Measurements from ENCODE around the gene DUSP2. TPM values are rescaled to one million over a fixed set of nuclear protein-coding genes. Genes with fewer than 3 reads are reported as not detected.

DUSP2 gene
- total and polyA plus RNA-seq, 10 of the 15 experiments (the other 5 are each of a cell fraction or from before 2014, with no cell fraction given): 9.7 to 212 (median 57.2) TPM

- intact Hi-C loops (cut with micrococcal nuclease; ENCODE audit: unreplicated experiment) (no loop called here), in situ Hi-C loops (cut with MboI) (no loop called here)
- ATAC-seq: no peak
- SMC1A ChIA-PET (ENCODE audit: uncharacterized antibody, unreplicated experiment): interaction anchor here (0.8 to 3.5 kb wide), 8 partner anchors 16 to 158 kb away, joined by 3 to 19 read pairs (median 3); no protein-coding TSS in a partner anchor
- Histone ChIP-seq H3K9ac (ENCODE audit: control insufficient read depth, insufficient read depth, low read length) (no peak overlapping the region), H3K36me3 (ENCODE audit: control insufficient read depth in 2 of 2, insufficient read depth in 2 of 2, low read length in 1 of 2) (peaks cover 0 to 10% of the 10 kb centered on the region in 2 experiments; a peak in 3 of 4 replicates), H4K20me1 (ENCODE audit: control insufficient read depth, insufficient read depth) (no peaks in the 10 kb centered on the region), H3K27me3 (replicated peaks in 1 of 2; ENCODE audit: control insufficient read depth in 2 of 2, insufficient read depth in 2 of 2, low read length in 1 of 2) (no peaks in the 10 kb centered on the region), H3K4me1 (ENCODE audit: control insufficient read depth, insufficient read depth, low read length) (peaks cover 6% of the 10 kb centered on the region), H2AFZ (ENCODE audit: control insufficient read depth, low read depth, low read length) (no peak overlapping the region), H3K9me3 (replicated peaks; ENCODE audit: control insufficient read depth, insufficient read depth, low read length) (no peaks in the 10 kb centered on the region), H3K79me2 (ENCODE audit: control insufficient read depth, insufficient read depth, low read length) (no peaks in the 10 kb centered on the region), H3K4me2 (ENCODE audit: control insufficient read depth, insufficient read depth) (no peak overlapping the region), H3K27ac (ENCODE audit: control insufficient read depth, insufficient read depth) (no peak overlapping the region), H3K4me3 (no peak overlapping the region)
- no TSS peak for BruUV-seq (replicated peaks)
- RAD21 ChIA-PET (ENCODE audit: unreplicated experiment): interaction anchor here (0.8 to 1.8 kb wide), 7 partner anchors 22 to 158 kb away, joined by 3 to 7 read pairs (median 4); no protein-coding TSS in a partner anchor
- no peak for DNase-seq (ENCODE audit: low read depth, low spot score)
- no peak for FAIRE-seq
- CTCF ChIA-PET: interaction anchor here (0.9 to 2.7 kb wide), 9 partner anchors 20 to 327 kb away, joined by 3 to 20 read pairs (median 4); partner anchors contain the start of gene ASTL
- no peak for TF ChIP-seq PML (IDR thresholded peaks at IDR 0.05; ENCODE audit: low read length)
- no peak for TF ChIP-seq RAD51 (IDR thresholded peaks at IDR 0.05)
- no peak for TF ChIP-seq CBX3 (IDR thresholded peaks at IDR 0.05; ENCODE audit: borderline replicate concordance, low read depth)
- TF ChIP-seq RCOR1 (conservative IDR thresholded peaks at IDR 0.05; ENCODE audit: low read depth, low read length): no peak
- no peak for TF ChIP-seq SMAD1 (IDR thresholded peaks at IDR 0.05; ENCODE audit: low read depth, partially characterized antibody)
- POLR2A ChIA-PET: interaction anchor here (0.6 to 1.8 kb wide), 9 partner anchors 9 to 335 kb away, joined by 3 to 7 read pairs (median 3); partner anchors contain the start of gene STARD7
Observed at GRCh38 chr2:96180521-96180920, 35.3 kb upstream of the DUSP2 start.

- intact Hi-C loops (cut with micrococcal nuclease; ENCODE audit: unreplicated experiment) (no loop called here), in situ Hi-C loops (cut with MboI) (no loop called here)
- CTCF ChIA-PET: interaction anchor here (0.9 to 2.7 kb wide), 8 partner anchors 20 to 327 kb away, joined by 3 to 20 read pairs (median 4); partner anchors contain the start of gene ASTL
- no peak for FAIRE-seq
- RAD21 ChIA-PET (ENCODE audit: unreplicated experiment): interaction anchor here (0.8 to 1.8 kb wide), 6 partner anchors 22 to 158 kb away, joined by 3 to 7 read pairs (median 4); no protein-coding TSS in a partner anchor
- H3K27me3 ChIP-seq (replicated peaks in 1 of 2; ENCODE audit: control insufficient read depth in 2 of 2, insufficient read depth in 2 of 2, low read length in 1 of 2): no peaks in the 10 kb centered on the region
- POLR2A ChIA-PET: interaction anchor here (0.9 to 1.8 kb wide), 7 partner anchors 10 to 140 kb away, joined by 3 to 7 read pairs (median 3); partner anchors contain the start of gene STARD7
- no peak for TF ChIP-seq BRCA1 (IDR thresholded peaks at IDR 0.05; ENCODE audit: low read depth, low read length)
- no peak for TF ChIP-seq BACH1 (IDR thresholded peaks at IDR 0.05; ENCODE audit: borderline replicate concordance)
- no peak for TF ChIP-seq CEBPB (IDR thresholded peaks at IDR 0.05; ENCODE audit: borderline replicate concordance in 1 of 2, low read depth in 2 of 2, low read length in 2 of 2)
- 100% methylated on average over 1 of the region's 1 CpG for WGBS (ENCODE audit: insufficient coverage, insufficient replicate concordance, low lambda C conversion rate, missing lambda C conversion rate)
- H3K79me2 ChIP-seq (ENCODE audit: control insufficient read depth, insufficient read depth, low read length): no peaks in the 10 kb centered on the region
- H3K36me3 ChIP-seq (ENCODE audit: control insufficient read depth in 2 of 2, insufficient read depth in 2 of 2, low read length in 1 of 2): peaks cover 0 to 10% of the 10 kb centered on the region in 2 experiments; a peak in 2 of 4 replicates
- no peak overlapping the region for H3K4me3 ChIP-seq
- SMC1A ChIA-PET (ENCODE audit: uncharacterized antibody, unreplicated experiment): interaction anchor here (0.8 to 3.5 kb wide), 8 partner anchors 16 to 158 kb away, joined by 3 to 19 read pairs (median 3); no protein-coding TSS in a partner anchor
- no peak overlapping the region for H3K27ac ChIP-seq (ENCODE audit: control insufficient read depth, insufficient read depth)
- DNase-seq (ENCODE audit: low read depth, low spot score): no peak
- ATAC-seq: no peak
- no peaks in the 10 kb centered on the region for H3K9me3 ChIP-seq (replicated peaks; ENCODE audit: control insufficient read depth, insufficient read depth, low read length)
- no peak overlapping the region for H3K9ac ChIP-seq (ENCODE audit: control insufficient read depth, insufficient read depth, low read length)
- no peak overlapping the region for H3K4me2 ChIP-seq (ENCODE audit: control insufficient read depth, insufficient read depth)
- peaks cover 6% of the 10 kb centered on the region for H3K4me1 ChIP-seq (ENCODE audit: control insufficient read depth, insufficient read depth, low read length)
- no TSS peak for BruUV-seq (replicated peaks)
- no peak overlapping the region for H2AFZ ChIP-seq (ENCODE audit: control insufficient read depth, low read depth, low read length)
- no peaks in the 10 kb centered on the region for H4K20me1 ChIP-seq (ENCODE audit: control insufficient read depth, insufficient read depth)
Observed at GRCh38 chr2:96180002-96180401, 34.8 kb upstream of the DUSP2 start.

Measured in GM12878 (cell line).